D721Med (cell line): ENCODE results near the gene TDP1.
"Not testable (repeated sequence)": the region's sequence is repeated elsewhere in the genome, so short reads cannot be mapped to it uniquely, and the experiment has no call there.

Experiments
- DNase-seq: peaks from one replicate; pipeline ENCODE4 v3.0.0; 2011; ENCODE audit warnings: low spot score; ENCODE audit not compliant: insufficient read length
- FAIRE-seq: peaks from 2 replicates; lab custom pipeline; 2011; peaks lifted over from hg19 to GRCh38; lab: Jason Lieb, UNC
- CTCF ChIP-seq: IDR thresholded peaks from 2 replicates; pipeline ENCODE4 v1.5.1; 2012; ENCODE audit warnings: mild to moderate bottlenecking, control low read depth; ENCODE audit not compliant: insufficient read depth; ENCODE audit errors: missing control alignments

The TDP1 gene

GRCh38 chr14:90023176-90023896 lies 67.6 kb downstream of the TDP1 start:
- DNase-seq = no peak
- no peak for FAIRE-seq
- no peak for TF ChIP-seq CTCF

- FAIRE-seq = no peak
- no peak for TF ChIP-seq CTCF
These were observed 69.2 kb downstream of the TDP1 start for GRCh38 chr14:90024910-90025309.

GRCh38 chr14:90026608-90027007 lies 70.9 kb downstream of the TDP1 start:
- DNase-seq, FAIRE-seq: not testable (repeated sequence)

More at GRCh38 chr14:90024910-90025309, 69.2 kb downstream of the TDP1 start:
- no peak for DNase-seq

- DNase-seq (no peak), FAIRE-seq (no peak)
- no peak for TF ChIP-seq CTCF
These were observed 72.1 kb downstream of the TDP1 start for GRCh38 chr14:90027842-90028241.

GRCh38 chr14:90034156-90034555 lies 78.4 kb downstream of the TDP1 start:
- DNase-seq = no peak
- no peak for FAIRE-seq
- TF ChIP-seq CTCF = no peak

- FAIRE-seq = no peak
- TF ChIP-seq CTCF = no peak
These were observed 79.3 kb downstream of the TDP1 start for GRCh38 chr14:90034835-90035525.

GRCh38 chr14:90039253-90040010 lies 83.7 kb downstream of the TDP1 start:
- no peak for FAIRE-seq
- no peak for TF ChIP-seq CTCF
- no peak for DNase-seq

More at GRCh38 chr14:90034835-90035525, 79.3 kb downstream of the TDP1 start:
- DNase-seq = no peak
